ENCODE results near the gene MEI4.
"Not testable (repeated sequence)": the region's sequence is repeated elsewhere in the genome, so short reads cannot be mapped to it uniquely, and the experiment has no call there.

The MEI4 gene

DNA sequence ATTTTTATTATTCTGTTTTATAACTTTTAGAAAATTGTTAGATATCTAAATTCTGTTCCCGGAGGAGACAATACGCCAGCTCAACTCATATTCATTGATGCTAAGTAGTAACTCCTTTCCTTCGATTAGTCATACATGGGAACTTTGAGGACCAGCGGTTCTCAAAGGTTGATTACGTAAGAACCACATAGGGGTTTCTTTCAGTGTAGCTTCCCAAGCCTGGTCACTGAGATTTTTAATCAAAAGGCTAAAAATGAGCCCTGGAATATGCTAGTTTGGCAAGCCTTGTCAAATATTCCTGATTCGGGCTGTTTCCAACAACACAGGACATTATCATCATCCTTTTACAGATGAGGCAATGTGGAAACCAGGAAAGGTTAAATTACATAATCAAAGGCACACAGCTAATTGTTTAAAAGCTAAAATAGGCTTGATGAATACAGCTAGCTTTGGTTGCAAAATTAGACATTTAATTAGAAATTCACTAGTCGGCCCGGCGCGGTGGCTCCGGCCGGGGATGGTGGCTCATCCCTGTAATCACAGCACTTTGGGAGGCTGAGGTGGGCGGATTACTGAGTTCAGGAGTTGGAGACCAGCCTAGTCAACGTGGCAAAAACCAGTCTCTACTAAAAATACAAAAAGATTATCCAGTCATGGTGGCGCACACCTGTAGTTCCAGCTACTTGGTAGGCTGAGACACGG is 14.6 kb upstream of the MEI4 start:
- Histone ChIP-seq H3K9ac (ENCODE audit: low read depth, low read length) (no peak overlapping the region), H3K27me3 (ENCODE audit: insufficient read depth, low read length) (no peaks in the 10 kb centered on the region), H3K4me1 (ENCODE audit: insufficient read depth, low read length) (no peaks in the 10 kb centered on the region), H3K27ac (ENCODE audit: low read length) (no peak overlapping the region), H3K36me3 (ENCODE audit: insufficient read depth, low read depth, low read length) (no peaks in the 10 kb centered on the region), H3K9me3 (ENCODE audit: insufficient read depth, low read depth, low read length) (no peaks in the 10 kb centered on the region), H3K4me3 (ENCODE audit: low read length) (no peak overlapping the region)

DNA sequence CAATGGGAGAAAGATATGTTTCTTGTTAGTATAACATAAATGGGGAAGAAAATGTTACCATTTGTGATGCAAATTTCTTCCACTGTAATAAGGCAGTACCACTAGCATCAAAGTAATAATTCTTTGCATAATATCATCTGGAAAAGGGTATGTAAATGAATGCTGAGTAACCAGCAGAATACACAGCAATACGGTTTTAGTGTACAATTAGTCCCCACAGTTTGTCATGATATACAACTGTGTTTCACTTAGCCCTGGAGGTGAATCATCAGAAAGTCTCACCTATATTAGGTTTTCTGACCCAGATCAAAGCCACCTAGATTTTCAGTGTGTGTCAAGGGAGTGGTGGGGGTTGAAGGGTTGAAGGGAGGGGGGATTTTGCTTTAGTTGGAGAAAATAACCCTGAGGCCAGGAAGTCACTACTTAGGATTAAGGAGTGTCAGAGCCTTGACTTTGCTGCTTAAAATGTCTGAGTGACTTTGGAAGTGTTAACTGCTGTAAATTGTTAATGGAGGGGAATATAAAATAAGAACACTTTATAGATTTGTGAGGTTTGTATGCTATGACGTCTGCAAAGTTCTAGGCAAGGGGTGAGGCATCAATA is 8.6 kb upstream of the MEI4 start:
- H3K9me3 ChIP-seq (ENCODE audit: insufficient read depth, low read depth, low read length): no peaks in the 10 kb centered on the region
- no peak overlapping the region for H3K27ac ChIP-seq (ENCODE audit: low read length)
- no peaks in the 10 kb centered on the region for H3K36me3 ChIP-seq (ENCODE audit: insufficient read depth, low read depth, low read length)
- H3K27me3 ChIP-seq (ENCODE audit: insufficient read depth, low read length): no peaks in the 10 kb centered on the region
- H3K4me3 ChIP-seq (ENCODE audit: low read length): no peak overlapping the region
- peaks cover 5% of the 10 kb centered on the region; the same call in 1 of the 2 replicates for H3K4me1 ChIP-seq (ENCODE audit: insufficient read depth, low read length)
- no peak overlapping the region for H3K9ac ChIP-seq (ENCODE audit: low read depth, low read length)

DNA sequence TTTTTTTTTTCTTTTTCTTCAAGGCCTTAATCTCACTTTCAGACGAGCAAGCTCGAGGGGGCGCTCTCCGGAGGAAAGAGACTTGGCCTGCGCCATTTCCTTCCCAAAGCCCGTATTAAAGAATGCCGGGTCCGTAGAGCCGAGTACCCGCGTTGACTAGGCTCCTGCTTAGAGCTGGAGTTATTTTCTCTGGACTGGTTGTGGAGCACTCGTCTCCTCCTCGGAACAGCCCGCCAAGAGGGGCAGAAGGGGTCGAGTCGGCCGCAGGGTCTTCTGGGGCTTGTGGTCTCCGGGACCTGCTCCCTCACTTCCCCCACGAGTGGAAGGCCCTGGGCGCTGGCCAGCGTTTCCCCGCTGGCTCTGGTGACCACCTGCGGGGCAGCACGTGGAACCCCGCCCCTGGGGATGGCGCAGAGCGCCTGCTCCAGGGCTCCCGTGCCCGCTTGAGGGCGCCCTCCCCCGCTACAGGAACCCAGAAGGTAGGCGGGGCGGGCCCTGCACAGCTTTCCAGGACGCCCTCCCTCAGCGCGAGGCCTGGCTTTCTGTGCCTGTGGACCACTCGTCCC is 2.7 kb upstream of the MEI4 start:
- H3K4me1 ChIP-seq (ENCODE audit: insufficient read depth, low read length): peaks cover 5% of the 10 kb centered on the region; the same call in 1 of the 2 replicates

DNA sequence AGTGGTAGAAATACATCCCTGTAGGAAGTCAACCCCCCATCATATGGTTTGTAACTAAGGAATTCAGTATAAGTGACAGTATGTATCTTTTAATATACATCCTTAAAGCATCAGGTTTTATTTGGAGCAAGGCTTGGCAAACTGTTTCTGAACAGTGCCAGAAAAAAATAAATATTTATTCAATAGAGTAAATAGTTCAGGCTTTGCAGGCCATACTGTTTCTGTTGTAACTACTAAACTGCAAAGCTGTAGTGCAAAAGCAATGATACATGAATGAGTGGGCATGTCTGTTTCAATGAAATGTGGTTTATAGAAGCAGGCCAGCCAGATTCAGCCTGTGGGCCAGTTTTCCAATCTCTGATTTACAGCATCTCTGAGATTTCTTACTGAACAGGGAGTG is 977 bp downstream of the MEI4 start:
- H3K9ac ChIP-seq (ENCODE audit: low read depth, low read length): no peak overlapping the region
- no peak overlapping the region for H3K27ac ChIP-seq (ENCODE audit: low read length)
- no peaks in the 10 kb centered on the region for H3K27me3 ChIP-seq (ENCODE audit: insufficient read depth, low read length)
- no peaks in the 10 kb centered on the region for H3K36me3 ChIP-seq (ENCODE audit: insufficient read depth, low read depth, low read length)
- no peaks in the 10 kb centered on the region for H3K4me1 ChIP-seq (ENCODE audit: insufficient read depth, low read length)
- H3K9me3 ChIP-seq (ENCODE audit: insufficient read depth, low read depth, low read length): no peaks in the 10 kb centered on the region
- H3K4me3 ChIP-seq (ENCODE audit: low read length): no peak overlapping the region

More for the DNA sequence above, 2.7 kb upstream of the MEI4 start:
- Histone ChIP-seq H3K9ac (ENCODE audit: low read depth, low read length) (no peak overlapping the region), H3K36me3 (ENCODE audit: insufficient read depth, low read depth, low read length) (no peaks in the 10 kb centered on the region), H3K4me3 (ENCODE audit: low read length) (peak overlapping the region; percentile 47), H3K9me3 (ENCODE audit: insufficient read depth, low read depth, low read length) (no peaks in the 10 kb centered on the region), H3K27ac (ENCODE audit: low read length) (no peak overlapping the region), H3K27me3 (ENCODE audit: insufficient read depth, low read length) (no peaks in the 10 kb centered on the region)

DNA sequence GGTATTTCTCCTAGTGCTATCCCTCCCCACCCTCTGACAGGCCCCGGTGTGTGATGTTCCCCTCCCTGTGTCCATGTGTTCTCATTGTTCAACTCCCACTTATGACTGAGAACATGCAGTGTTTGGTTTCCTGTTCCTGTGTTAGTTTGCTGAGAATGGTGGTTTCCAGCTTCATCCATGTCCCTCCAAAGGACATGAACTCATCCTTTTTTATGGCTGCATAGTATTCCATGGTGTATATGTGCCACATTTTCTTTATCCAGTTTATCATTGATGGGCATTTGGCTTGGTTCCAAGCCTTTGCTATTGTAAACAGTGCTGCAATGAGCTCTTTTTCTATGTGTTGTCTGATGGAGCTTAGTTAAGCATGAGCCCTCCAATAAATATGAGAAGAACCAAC is 2.2 kb downstream of the MEI4 start:
- not testable (repeated sequence) for H3K4me1 ChIP-seq (ENCODE audit: insufficient read depth, low read length); H3K27me3 ChIP-seq (ENCODE audit: insufficient read depth, low read length); H3K9me3 ChIP-seq (ENCODE audit: insufficient read depth, low read depth, low read length); H3K27ac ChIP-seq (ENCODE audit: low read length); H3K36me3 ChIP-seq (ENCODE audit: insufficient read depth, low read depth, low read length); H3K4me3 ChIP-seq (ENCODE audit: low read length); H3K9ac ChIP-seq (ENCODE audit: low read depth, low read length)

DNA sequence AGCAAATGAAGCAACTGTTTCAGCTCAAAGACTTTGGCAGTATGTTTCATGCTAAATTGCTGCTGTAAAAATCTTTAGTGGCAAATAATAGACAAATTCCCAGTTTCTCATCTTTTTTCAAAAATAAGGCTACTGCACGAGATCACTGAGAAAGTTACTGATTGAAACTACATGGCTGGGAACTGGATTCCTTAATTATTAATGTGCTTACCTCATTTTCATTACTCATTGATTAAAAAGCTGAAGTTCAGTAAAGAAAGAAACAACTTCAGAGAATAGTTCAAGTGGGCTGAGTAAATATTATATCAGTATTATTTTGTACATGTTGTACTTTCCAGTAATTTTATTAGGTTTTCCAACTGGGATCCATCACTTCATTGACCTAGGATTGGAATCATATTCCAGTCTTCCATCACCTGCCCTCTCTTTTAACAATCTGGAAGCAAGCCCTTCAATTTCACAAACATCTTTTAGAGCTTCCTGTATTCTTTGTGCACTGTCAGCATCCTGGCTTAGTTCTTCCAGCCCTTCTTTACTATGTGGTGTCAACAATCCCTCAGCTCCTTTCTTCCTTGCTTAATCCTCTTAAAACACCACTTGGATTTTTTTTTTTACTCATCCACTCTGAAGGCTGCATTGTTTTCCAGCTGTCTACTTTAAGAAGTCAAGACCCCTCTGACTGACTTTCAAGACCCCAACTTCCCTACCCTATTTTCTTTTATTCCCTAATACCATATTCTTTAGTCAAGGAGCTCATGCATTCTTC is 4.3 kb downstream of the MEI4 start:
- H3K4me1 ChIP-seq (ENCODE audit: insufficient read depth, low read length): no peaks in the 10 kb centered on the region
- no peak overlapping the region for H3K4me3 ChIP-seq (ENCODE audit: low read length)
- H3K27me3 ChIP-seq (ENCODE audit: insufficient read depth, low read length): no peaks in the 10 kb centered on the region
- H3K27ac ChIP-seq (ENCODE audit: low read length): no peak overlapping the region
- H3K9me3 ChIP-seq (ENCODE audit: insufficient read depth, low read depth, low read length): no peaks in the 10 kb centered on the region
- no peak overlapping the region for H3K9ac ChIP-seq (ENCODE audit: low read depth, low read length)
- H3K36me3 ChIP-seq (ENCODE audit: insufficient read depth, low read depth, low read length): no peaks in the 10 kb centered on the region

DNA sequence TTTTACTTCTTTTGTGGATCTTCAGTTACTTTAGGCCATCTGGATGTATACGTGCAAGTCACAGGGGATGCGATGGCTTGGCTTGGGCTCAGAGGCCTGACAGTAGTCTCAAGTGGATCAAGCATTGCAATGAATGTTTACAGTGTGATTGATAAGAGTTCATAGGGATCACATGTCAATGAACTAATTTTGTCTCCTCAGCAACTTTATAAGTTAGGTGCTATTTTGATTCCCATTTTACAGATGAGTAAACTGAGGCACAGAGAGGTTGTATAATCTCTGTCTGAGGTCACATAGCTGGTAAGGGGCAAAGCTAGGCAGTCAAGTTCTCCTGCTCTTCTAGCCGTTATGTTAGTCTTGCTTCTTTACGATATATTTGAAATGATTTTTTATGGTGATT is 13.5 kb downstream of the MEI4 start:
- no peaks in the 10 kb centered on the region for H3K4me1 ChIP-seq (ENCODE audit: insufficient read depth, low read length)
- no peaks in the 10 kb centered on the region for H3K36me3 ChIP-seq (ENCODE audit: insufficient read depth, low read depth, low read length)
- H3K4me3 ChIP-seq (ENCODE audit: low read length): no peak overlapping the region
- H3K9me3 ChIP-seq (ENCODE audit: insufficient read depth, low read depth, low read length): no peaks in the 10 kb centered on the region
- no peak overlapping the region for H3K9ac ChIP-seq (ENCODE audit: low read depth, low read length)
- no peak overlapping the region for H3K27ac ChIP-seq (ENCODE audit: low read length)
- H3K27me3 ChIP-seq (ENCODE audit: insufficient read depth, low read length): no peaks in the 10 kb centered on the region

DNA sequence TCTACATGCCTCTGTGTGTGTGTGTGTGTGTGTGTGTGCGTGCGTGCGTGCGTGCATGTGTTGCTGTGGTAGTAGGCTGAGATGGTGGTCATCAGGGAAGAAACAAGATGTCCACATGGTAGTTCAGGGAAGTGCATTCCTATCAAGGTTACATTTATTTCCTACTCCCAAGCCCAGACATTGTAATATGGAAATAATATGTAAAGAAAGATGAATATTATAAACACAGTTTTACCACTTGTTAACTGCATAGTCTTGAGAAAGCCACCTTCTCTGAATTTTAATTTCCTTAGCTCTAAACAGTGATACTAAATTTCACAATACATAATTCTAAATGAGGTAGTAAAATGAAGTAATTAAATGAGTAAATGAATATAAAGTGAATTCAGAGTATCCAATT is 14.0 kb downstream of the MEI4 start:
- no peaks in the 10 kb centered on the region for H3K4me1 ChIP-seq (ENCODE audit: insufficient read depth, low read length)
- H3K9ac ChIP-seq (ENCODE audit: low read depth, low read length): no peak overlapping the region
- no peak overlapping the region for H3K27ac ChIP-seq (ENCODE audit: low read length)
- no peak overlapping the region for H3K4me3 ChIP-seq (ENCODE audit: low read length)
- no peaks in the 10 kb centered on the region for H3K9me3 ChIP-seq (ENCODE audit: insufficient read depth, low read depth, low read length)
- no peaks in the 10 kb centered on the region for H3K27me3 ChIP-seq (ENCODE audit: insufficient read depth, low read length)
- no peaks in the 10 kb centered on the region for H3K36me3 ChIP-seq (ENCODE audit: insufficient read depth, low read depth, low read length)

DNA sequence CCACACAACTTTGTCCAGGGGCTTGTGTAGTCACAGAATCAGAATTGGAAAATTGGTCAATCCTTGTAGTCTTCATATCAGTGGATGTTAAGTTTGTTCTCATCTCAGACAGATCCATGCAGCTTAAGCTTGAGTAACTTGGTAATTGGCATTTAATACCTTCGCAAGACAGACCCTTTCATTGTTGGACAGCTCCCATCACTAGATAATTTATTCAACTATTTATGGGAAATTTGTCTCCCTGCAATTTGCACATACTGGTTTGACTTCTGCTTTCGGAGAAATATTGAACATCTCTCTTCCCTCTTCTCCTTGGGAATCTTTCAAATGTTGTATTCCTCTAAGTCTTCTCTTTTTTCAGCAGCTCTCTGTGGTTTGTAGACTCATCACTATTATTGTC is 17.1 kb downstream of the MEI4 start:
- Histone ChIP-seq H3K9ac (ENCODE audit: low read depth, low read length) (no peak overlapping the region), H3K4me1 (ENCODE audit: insufficient read depth, low read length) (no peaks in the 10 kb centered on the region), H3K27me3 (ENCODE audit: insufficient read depth, low read length) (no peaks in the 10 kb centered on the region), H3K9me3 (ENCODE audit: insufficient read depth, low read depth, low read length) (no peaks in the 10 kb centered on the region), H3K4me3 (ENCODE audit: low read length) (no peak overlapping the region), H3K27ac (ENCODE audit: low read length) (no peak overlapping the region), H3K36me3 (ENCODE audit: insufficient read depth, low read depth, low read length) (no peaks in the 10 kb centered on the region)

DNA sequence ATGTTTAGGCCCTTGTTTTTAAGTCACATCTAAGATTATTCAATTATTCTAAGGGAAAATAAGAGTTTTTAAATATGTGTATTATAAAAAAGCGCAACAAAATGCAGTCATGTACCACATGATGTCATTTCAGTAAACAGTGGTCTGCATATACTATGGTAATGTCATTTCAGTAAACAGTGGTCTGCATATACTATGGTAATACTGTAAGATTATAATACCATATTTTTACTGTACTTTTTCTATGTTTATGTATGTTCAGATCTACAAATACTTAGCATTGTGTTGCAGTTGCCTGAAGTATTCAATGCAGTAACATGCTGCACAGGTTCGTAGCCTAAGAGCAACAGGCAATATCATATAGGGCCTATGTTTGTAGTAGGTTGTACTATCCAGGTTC is 21.4 kb downstream of the MEI4 start:
- Histone ChIP-seq H3K36me3 (ENCODE audit: insufficient read depth, low read depth, low read length) (no peaks in the 10 kb centered on the region), H3K27ac (ENCODE audit: low read length) (no peak overlapping the region), H3K4me1 (ENCODE audit: insufficient read depth, low read length) (no peaks in the 10 kb centered on the region), H3K27me3 (ENCODE audit: insufficient read depth, low read length) (no peaks in the 10 kb centered on the region), H3K4me3 (ENCODE audit: low read length) (no peak overlapping the region), H3K9ac (ENCODE audit: low read depth, low read length) (no peak overlapping the region), H3K9me3 (ENCODE audit: insufficient read depth, low read depth, low read length) (no peaks in the 10 kb centered on the region)

DNA sequence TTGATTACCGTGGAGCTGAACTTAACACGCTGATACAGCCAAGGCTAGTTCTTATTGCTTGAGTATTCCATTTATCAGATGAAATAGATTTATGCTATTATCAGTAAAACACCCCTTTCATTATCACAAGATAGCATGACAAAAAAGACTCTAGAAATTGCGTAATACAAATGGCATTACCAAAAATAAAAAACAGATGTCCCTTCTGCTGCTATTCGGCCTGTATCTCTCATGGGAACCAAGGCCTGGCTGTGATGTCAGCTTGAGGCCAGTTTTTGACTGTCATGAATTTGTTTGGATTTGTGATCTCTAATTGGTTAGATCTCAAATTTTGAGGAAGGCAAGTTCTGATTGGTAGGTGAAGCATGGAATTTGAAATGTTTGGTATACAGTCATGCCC is 25.2 kb downstream of the MEI4 start:
- Histone ChIP-seq H3K9me3 (ENCODE audit: insufficient read depth, low read depth, low read length) (no peaks in the 10 kb centered on the region), H3K27me3 (ENCODE audit: insufficient read depth, low read length) (no peaks in the 10 kb centered on the region), H3K4me3 (ENCODE audit: low read length) (no peak overlapping the region), H3K9ac (ENCODE audit: low read depth, low read length) (no peak overlapping the region), H3K27ac (ENCODE audit: low read length) (no peak overlapping the region), H3K4me1 (ENCODE audit: insufficient read depth, low read length) (no peaks in the 10 kb centered on the region), H3K36me3 (ENCODE audit: insufficient read depth, low read depth, low read length) (no peaks in the 10 kb centered on the region)

DNA sequence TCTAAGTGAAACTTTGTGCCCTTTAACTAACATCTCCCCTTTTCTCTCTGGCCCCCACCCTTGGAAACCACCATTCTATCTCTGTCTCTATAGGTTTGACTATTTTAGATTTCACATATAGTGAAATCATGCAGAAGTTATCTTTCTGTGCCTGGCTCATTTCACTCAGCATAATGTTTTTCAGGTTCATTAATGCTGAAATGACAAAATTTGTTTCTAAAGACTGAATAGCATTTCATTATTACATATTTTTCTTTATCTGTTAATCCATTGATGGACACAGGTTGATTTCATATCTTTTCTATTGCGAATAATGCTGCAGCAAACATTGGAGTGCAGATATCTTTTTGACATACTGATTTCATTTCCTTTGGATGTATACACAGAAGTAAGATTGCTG is 30.7 kb downstream of the MEI4 start:
- H3K9me3 ChIP-seq (ENCODE audit: insufficient read depth, low read depth, low read length): no peaks in the 10 kb centered on the region
- no peak overlapping the region for H3K9ac ChIP-seq (ENCODE audit: low read depth, low read length)
- H3K27ac ChIP-seq (ENCODE audit: low read length): no peak overlapping the region
- no peaks in the 10 kb centered on the region for H3K4me1 ChIP-seq (ENCODE audit: insufficient read depth, low read length)
- no peaks in the 10 kb centered on the region for H3K27me3 ChIP-seq (ENCODE audit: insufficient read depth, low read length)
- no peaks in the 10 kb centered on the region for H3K36me3 ChIP-seq (ENCODE audit: insufficient read depth, low read depth, low read length)
- H3K4me3 ChIP-seq (ENCODE audit: low read length): no peak overlapping the region
